ENCODE measurements around the gene C1QTNF12. TPM values are rescaled to one million over a fixed set of nuclear protein-coding genes. Genes with fewer than 3 reads are reported as not detected.

The C1QTNF12 gene
- total RNA-seq, 1 experiment from 2014 or later, result 4.4 TPM

GRCh38 chr1:1241588-1242219 lies 4.8 kb downstream of the C1QTNF12 start:
- Histone ChIP-seq H3K4me1 (ENCODE audit: insufficient read depth, low read length, poor library complexity, severe bottlenecking) (no peaks in the 10 kb centered on the region), H3K36me3 (ENCODE audit: insufficient read depth, low read length, poor library complexity, severe bottlenecking) (no peaks in the 10 kb centered on the region), H3K27me3 (replicated peaks; ENCODE audit: insufficient read depth, low read depth, low read length, poor library complexity) (no peaks in the 10 kb centered on the region), H3K27ac (ENCODE audit: low read depth, low read length, poor library complexity, severe bottlenecking) (no peak overlapping the region), H3K4me3 (ENCODE audit: low read depth, low read length, poor library complexity, severe bottlenecking) (no peak overlapping the region), H3K9me3 (ENCODE audit: low read depth, low read length, poor library complexity, severe bottlenecking) (no peaks in the 10 kb centered on the region)
- POLR2A ChIA-PET (ENCODE audit: low non-redundant PET), result no interaction called here
- intact Hi-C loops (cut with micrococcal nuclease; ENCODE audit: unreplicated experiment), result no loop called here
- no TSS peak for BruUV-seq (replicated peaks)
- CTCF ChIA-PET, result interaction anchor here (0.5 kb wide), 1 partner anchor 265 kb away, joined by 4 read pairs; no protein-coding TSS in a partner anchor
- no peak for TF ChIP-seq EZH2 (IDR thresholded peaks at IDR 0.05; ENCODE audit: borderline replicate concordance, low read depth, low read length, poor library complexity, severe bottlenecking)
- no peak for TF ChIP-seq CTCF (conservative IDR thresholded peaks at IDR 0.05; ENCODE audit: low read depth, low read length)
- DNase-seq (ENCODE audit: low spot score), result no peak

- H3K36me3 ChIP-seq (ENCODE audit: insufficient read depth, low read length, poor library complexity, severe bottlenecking), result no peaks in the 10 kb centered on the region
- CTCF ChIA-PET, result no interaction called here
- H3K4me1 ChIP-seq (ENCODE audit: insufficient read depth, low read length, poor library complexity, severe bottlenecking), result no peaks in the 10 kb centered on the region
- no TSS peak for BruUV-seq (replicated peaks)
- intact Hi-C loops (cut with micrococcal nuclease; ENCODE audit: unreplicated experiment), result no loop called here
- no peak overlapping the region for H3K27ac ChIP-seq (ENCODE audit: low read depth, low read length, poor library complexity, severe bottlenecking)
- POLR2A ChIA-PET (ENCODE audit: low non-redundant PET), result no interaction called here
- H3K27me3 ChIP-seq (replicated peaks; ENCODE audit: insufficient read depth, low read depth, low read length, poor library complexity), result no peaks in the 10 kb centered on the region
- no peak for TF ChIP-seq CTCF (conservative IDR thresholded peaks at IDR 0.05; ENCODE audit: low read depth, low read length)
- TF ChIP-seq EZH2 (IDR thresholded peaks at IDR 0.05; ENCODE audit: borderline replicate concordance, low read depth, low read length, poor library complexity, severe bottlenecking), result no peak
- no peak for DNase-seq (ENCODE audit: low spot score)
- no peak overlapping the region for H3K4me3 ChIP-seq (ENCODE audit: low read depth, low read length, poor library complexity, severe bottlenecking)
- H3K9me3 ChIP-seq (ENCODE audit: low read depth, low read length, poor library complexity, severe bottlenecking), result no peaks in the 10 kb centered on the region
Measured at GRCh38 chr1:1240822-1241587, 5.5 kb downstream of the C1QTNF12 start.

DNA sequence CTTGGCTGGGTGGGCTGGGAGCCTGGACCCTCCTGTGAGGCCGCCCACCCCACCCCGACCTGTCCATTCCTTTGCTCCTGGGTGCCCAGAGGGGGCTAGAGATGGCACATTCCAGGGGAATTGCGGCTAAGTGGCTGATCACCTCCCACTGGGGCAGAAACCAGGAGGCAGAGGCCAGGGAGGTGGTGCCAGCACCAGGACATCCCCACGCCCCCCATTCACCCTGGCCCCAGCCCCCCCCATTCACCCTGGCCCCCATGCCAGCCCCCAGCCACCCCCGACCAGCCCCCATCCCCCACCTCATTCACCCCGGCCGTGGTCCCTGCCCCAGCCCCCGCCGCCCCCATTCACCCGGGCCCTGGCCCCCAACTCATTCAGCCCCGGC lies 6.2 kb downstream of the C1QTNF12 start:
- Histone ChIP-seq H3K27me3 (replicated peaks; ENCODE audit: insufficient read depth, low read depth, low read length, poor library complexity) (no peaks in the 10 kb centered on the region), H3K4me3 (ENCODE audit: low read depth, low read length, poor library complexity, severe bottlenecking) (no peak overlapping the region)

More for the DNA sequence above, 6.2 kb downstream of the C1QTNF12 start:
- TF ChIP-seq CTCF (conservative IDR thresholded peaks at IDR 0.05; ENCODE audit: low read depth, low read length) (no peak), EZH2 (IDR thresholded peaks at IDR 0.05; ENCODE audit: borderline replicate concordance, low read depth, low read length, poor library complexity, severe bottlenecking) (no peak)
- intact Hi-C loops (cut with micrococcal nuclease; ENCODE audit: unreplicated experiment), result no loop called here
- BruUV-seq (replicated peaks), result no TSS peak
- ChIA-PET POLR2A (ENCODE audit: low non-redundant PET) (no interaction called here), CTCF (no interaction called here)
- DNase-seq (ENCODE audit: low spot score), result no peak
- no peaks in the 10 kb centered on the region for H3K4me1 ChIP-seq (ENCODE audit: insufficient read depth, low read length, poor library complexity, severe bottlenecking)
- H3K9me3 ChIP-seq (ENCODE audit: low read depth, low read length, poor library complexity, severe bottlenecking), result no peaks in the 10 kb centered on the region
- no peaks in the 10 kb centered on the region for H3K36me3 ChIP-seq (ENCODE audit: insufficient read depth, low read length, poor library complexity, severe bottlenecking)
- H3K27ac ChIP-seq (ENCODE audit: low read depth, low read length, poor library complexity, severe bottlenecking), result no peak overlapping the region

All from A673 (cell line).